Cortex of kidney (tissue), 1 donor: ENCODE data around the gene DNAJC1.
"Not testable (repeated sequence)": the region's sequence is repeated elsewhere in the genome, so short reads cannot be mapped to it uniquely, and the experiment has no call there.

Experiments used
- DNase-seq: peaks from one replicate; lab custom pipeline; 2025; lab: John Stamatoyannopoulos, UW

Gene DNAJC1, protein sequence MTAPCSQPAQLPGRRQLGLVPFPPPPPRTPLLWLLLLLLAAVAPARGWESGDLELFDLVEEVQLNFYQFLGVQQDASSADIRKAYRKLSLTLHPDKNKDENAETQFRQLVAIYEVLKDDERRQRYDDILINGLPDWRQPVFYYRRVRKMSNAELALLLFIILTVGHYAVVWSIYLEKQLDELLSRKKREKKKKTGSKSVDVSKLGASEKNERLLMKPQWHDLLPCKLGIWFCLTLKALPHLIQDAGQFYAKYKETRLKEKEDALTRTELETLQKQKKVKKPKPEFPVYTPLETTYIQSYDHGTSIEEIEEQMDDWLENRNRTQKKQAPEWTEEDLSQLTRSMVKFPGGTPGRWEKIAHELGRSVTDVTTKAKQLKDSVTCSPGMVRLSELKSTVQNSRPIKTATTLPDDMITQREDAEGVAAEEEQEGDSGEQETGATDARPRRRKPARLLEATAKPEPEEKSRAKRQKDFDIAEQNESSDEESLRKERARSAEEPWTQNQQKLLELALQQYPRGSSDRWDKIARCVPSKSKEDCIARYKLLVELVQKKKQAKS

DNA sequence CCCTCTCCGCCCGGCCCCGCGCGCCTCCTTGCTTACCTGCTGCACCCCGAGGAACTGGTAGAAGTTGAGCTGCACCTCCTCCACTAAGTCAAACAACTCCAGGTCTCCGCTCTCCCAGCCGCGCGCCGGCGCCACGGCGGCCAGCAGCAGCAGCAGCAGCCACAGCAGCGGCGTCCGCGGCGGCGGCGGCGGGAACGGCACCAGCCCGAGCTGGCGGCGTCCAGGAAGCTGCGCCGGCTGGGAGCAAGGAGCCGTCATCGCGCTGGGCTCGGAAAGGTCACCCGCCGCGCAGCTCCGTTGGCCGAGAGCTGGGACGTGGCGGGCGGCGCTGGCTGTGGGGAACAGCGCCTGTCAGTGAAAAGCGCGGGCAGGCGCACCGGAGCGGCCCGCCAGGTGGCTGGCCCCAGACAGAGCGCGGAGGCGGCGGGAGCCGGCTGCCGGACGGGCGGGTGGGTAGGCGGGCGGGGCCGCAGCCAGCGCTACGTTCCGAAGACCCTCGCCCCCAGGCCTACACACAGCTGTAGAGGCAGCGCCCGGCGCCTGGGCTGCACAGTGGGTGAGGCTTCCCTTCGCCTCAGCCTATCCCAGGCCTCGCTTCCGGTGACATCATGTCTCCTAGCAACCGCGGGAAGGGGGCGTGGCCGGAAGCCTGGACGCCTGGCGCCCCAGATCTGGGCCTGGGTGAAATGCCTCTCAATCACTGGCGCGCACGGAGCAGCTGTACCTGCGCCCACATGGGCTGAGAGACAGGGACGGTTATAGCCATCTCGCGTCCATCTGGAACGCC lies at the start of gene DNAJC1:
Gene DNAJC1, minus strand, starts transcription at position 554 of the 787 bp plus-strand sequence. Its CDS starts 296 bp downstream, at position 258.
- DNase-seq, result peak; percentile 35

GRCh38 chr10:22053048-22053447 lies 49.5 kb upstream of the DNAJC1 start:
- no peak for DNase-seq

GRCh38 chr10:22049635-22050034 lies 46.1 kb upstream of the DNAJC1 start:
- DNase-seq, result no peak

DNA sequence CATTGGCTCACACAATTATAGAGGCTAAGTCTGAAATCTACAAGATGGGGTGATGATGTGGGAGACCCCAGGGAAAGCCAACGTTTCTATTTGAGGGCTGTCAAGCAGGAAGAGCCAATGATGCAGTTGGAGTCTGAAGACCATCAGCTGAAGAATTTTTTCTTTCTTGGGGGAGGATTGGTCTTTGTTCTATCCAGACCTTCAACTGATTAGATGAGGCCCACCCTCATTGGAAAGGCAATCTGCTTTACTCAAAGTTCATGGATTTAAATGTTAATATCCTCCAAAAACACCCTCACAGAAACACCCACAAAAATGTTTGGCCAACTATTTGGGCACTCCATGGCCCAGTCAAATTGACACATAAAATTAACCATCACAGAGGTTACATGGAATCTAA lies 44.3 kb upstream of the DNAJC1 start:
- no peak for DNase-seq

- no peak for DNase-seq
Measured at GRCh38 chr10:22043327-22043633, 39.8 kb upstream of the DNAJC1 start.

- DNase-seq, result no peak
Measured at GRCh38 chr10:22042557-22043326, 39.2 kb upstream of the DNAJC1 start.

DNA sequence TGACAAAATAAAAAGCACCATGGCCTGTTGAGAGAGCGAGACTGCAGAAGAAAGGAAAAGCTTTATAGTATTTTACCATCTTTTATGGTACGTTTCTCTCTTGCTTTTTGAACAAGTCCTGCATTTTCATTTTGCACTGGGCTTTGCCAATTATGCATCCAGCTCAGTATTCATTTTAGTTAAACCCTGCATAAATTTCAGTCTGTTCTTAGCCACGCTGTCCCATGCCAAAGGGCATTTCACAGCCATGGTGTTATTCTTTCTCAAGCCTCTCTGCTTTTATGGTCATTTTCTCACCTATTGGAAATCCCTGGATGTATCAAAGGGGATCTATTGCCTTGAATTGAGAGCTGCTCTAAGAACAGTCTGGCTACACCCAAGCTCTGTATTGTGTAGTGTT lies 30.8 kb upstream of the DNAJC1 start:
- no peak for DNase-seq

- not testable (repeated sequence) for DNase-seq
Measured at GRCh38 chr10:22032268-22032667, 28.7 kb upstream of the DNAJC1 start.

DNA sequence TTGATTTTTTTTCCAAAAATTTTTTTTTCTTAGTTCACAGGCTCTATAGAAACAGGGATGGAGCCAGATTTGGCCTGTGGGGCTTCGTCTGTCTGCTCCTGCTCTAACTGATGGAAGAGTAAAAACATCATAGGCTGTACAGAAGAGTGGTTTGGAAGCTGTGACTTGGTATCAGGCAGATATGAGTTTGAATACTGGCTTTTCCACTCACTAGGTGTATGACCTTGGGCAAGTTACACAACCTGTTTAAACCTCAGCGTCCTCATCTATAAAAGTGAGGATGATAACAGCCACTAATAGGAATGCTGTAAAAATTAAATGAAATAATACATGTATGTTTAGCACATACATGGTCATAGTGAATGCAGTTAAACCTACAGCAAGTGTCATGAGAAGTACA lies 26.9 kb upstream of the DNAJC1 start:
- DNase-seq, result no peak

GRCh38 chr10:22029445-22030236 lies 26.1 kb upstream of the DNAJC1 start:
- DNase-seq, result no peak

DNA sequence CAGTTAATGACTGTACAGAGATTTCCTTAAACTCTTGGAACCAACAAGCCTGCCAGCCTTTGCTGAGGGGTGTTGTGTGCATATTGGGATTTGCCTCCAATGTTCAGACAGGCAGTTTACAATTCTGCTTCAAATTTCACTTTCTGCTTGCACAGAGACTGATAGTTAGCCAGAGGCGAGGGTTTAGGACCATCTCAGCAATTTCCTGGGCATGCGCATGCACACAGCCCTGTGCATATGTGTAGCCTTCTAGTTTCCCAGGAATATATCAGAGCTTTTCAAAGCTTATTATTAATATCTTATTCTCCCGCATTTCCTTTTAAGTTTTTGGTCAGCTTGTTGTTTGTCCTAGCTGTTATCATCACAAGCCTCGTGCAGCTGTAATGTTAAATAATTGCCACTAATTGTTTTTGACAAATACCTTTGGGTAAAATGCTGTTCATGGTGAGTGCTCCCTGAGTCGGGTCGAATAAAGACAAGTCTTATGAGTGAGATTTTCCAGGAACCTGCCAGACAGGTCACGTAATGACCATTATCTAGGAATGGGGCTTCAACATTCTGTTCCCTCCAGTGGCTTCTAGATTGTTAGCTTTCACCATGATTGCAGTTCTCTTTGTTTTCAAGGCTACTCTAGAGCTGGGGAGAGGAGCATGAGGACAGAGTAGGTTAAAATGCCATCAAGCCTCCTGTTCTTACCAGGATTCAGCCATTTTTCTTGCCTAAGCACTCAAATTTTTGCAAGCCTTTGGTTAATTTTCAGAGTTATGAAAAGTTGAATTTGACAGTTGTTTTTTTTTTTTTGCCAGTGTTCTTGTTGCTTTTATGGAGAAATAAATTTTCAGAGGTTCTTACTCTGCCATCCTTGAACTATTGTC lies 24.1 kb upstream of the DNAJC1 start:
- no peak for DNase-seq

- no peak for DNase-seq
Measured at GRCh38 chr10:22026287-22026686, 22.8 kb upstream of the DNAJC1 start.

DNA sequence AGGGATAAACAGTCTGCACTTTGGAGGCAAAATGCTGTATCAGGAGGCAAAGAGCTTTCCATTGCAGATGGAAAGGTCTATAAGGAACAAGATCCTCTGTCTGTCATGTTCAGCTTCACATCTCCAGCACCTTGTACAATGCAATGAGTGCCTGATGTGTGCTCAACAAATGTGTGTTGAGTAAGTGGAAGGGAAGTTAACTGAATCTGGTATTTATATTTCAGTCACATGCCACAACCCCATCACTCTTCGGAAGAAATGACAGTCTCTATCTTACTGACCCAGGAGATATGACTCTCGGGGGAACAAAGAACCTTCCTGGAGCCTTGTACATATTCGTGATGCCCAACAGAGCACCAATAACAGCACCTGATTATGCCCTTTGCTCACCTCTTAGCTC lies 20.0 kb upstream of the DNAJC1 start:
- no peak for DNase-seq

- no peak for DNase-seq
Measured at GRCh38 chr10:22022257-22023032, 18.9 kb upstream of the DNAJC1 start.

DNA sequence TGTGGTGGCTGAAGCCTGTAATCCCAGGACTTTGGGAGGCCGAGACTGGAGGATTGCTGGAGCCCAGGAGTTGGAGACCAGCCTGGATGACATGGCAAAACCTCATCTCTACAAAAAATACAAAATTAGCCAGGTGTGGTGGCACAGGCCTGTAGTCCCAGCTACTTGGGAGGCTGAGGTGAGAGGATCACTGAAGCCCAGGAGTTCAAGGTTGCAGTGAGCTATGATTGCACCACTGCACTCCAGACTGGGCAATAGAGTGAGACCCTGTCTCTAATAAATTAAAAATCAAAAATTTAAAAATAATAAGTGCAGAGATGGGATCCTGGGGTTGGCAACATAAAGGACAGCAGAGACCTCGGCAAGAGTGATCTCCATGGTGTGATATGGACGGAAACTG lies 17.6 kb upstream of the DNAJC1 start:
- DNase-seq, result not testable (repeated sequence)

- no peak for DNase-seq
Measured at GRCh38 chr10:22017283-22018020, 13.9 kb upstream of the DNAJC1 start.

GRCh38 chr10:22016046-22016705 lies 12.6 kb upstream of the DNAJC1 start:
- no peak for DNase-seq

DNA sequence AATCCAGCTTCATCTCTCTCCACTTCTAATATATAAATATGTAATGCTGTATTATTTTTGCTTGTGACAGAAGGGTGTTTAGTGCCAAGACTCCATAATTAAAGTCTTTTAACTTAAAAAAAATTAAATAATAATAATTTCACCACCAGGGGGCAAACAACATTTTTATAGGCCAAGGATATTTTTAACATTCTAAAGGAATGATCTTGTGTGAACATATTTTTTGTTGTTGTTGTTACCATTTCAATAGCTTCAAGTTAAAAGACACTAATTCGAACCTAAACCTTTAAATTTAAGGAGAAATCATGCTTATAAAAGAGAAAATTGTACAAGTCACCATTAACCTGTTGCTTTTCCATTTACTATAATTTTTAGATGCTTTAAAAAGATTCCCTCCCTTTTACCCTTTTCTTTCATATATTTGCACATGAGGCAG lies 7.5 kb upstream of the DNAJC1 start:
- no peak for DNase-seq
